Retinal pigment epithelial cell (primary cell): ENCODE data around the gene MED31.
"Not testable (repeated sequence)": the region's sequence is repeated elsewhere in the genome, so short reads cannot be mapped to it uniquely, and the experiment has no call there.

Source experiments
- DNase-seq: peaks from one replicate; pipeline ENCODE4 v3.0.0-alpha.2; 2010; ENCODE audit warnings: low read depth
- H3K4me3 ChIP-seq: 2 replicates; pipeline ENCODE4 v1.5.1; 2011; ENCODE audit warnings: mild to moderate bottlenecking, low read length, control low read depth, moderate library complexity
- CTCF ChIP-seq: conservative IDR thresholded peaks from 2 replicates; pipeline ENCODE4 v1.5.1; 2011; ENCODE audit warnings: low read depth, low read length, control low read depth, inconsistent platforms

The MED31 gene

GRCh38 chr17:6661464-6661848 is 10.1 kb upstream of the MED31 start:
- TF ChIP-seq CTCF: no peak
- DNase-seq: no peak
- no peak overlapping the region for H3K4me3 ChIP-seq

GRCh38 chr17:6660805-6661463 is 9.5 kb upstream of the MED31 start:
- H3K4me3 ChIP-seq: no peak overlapping the region
- no peak for DNase-seq
- no peak for TF ChIP-seq CTCF

GRCh38 chr17:6660101-6660500 is 8.7 kb upstream of the MED31 start:
- H3K4me3 ChIP-seq: no peak overlapping the region
- no peak for TF ChIP-seq CTCF
- DNase-seq: no peak

GRCh38 chr17:6658411-6658810 is 7.0 kb upstream of the MED31 start:
- not testable (repeated sequence) for DNase-seq, H3K4me3 ChIP-seq

- TF ChIP-seq CTCF: no peak
- DNase-seq: no peak
- no peak overlapping the region for H3K4me3 ChIP-seq
Observed at GRCh38 chr17:6657633-6658287, 6.4 kb upstream of the MED31 start.

- not testable (repeated sequence) for H3K4me3 ChIP-seq, DNase-seq
Observed at GRCh38 chr17:6656797-6657632, 5.6 kb upstream of the MED31 start.

GRCh38 chr17:6655732-6656361 is 4.4 kb upstream of the MED31 start:
- DNase-seq, H3K4me3 ChIP-seq: not testable (repeated sequence)

- DNase-seq: no peak
Observed at GRCh38 chr17:6654841-6655731, 3.7 kb upstream of the MED31 start.

More at GRCh38 chr17:6654841-6655731, 3.7 kb upstream of the MED31 start:
- peak; percentile 35 for TF ChIP-seq CTCF
- peak overlapping the region; percentile 35 for H3K4me3 ChIP-seq
